PC-9 (cell line): Measurements from ENCODE around the gene PRRG2. TPM values are rescaled to one million over a fixed set of nuclear protein-coding genes. Genes with fewer than 3 reads are reported as not detected.

Experiments used
- BruUV-seq: library from RNA; stranded (reverse); fragments of 400-500 nt; replicated peaks from 2 replicates; lab custom pipeline; 2021; lab: Mats Ljungman, UMichigan
- CTCF ChIA-PET: fragments of 300-600 bp; sonication (Branson Sonifier 250); formaldehyde crosslinking; loops from one replicate; lab custom pipeline; 2022; ENCODE audit warnings: antibody characterized with exemption; lab: Charles Lee
- POLR2A ChIA-PET: fragments of 300-600 bp; sonication (Branson Sonifier 250); formaldehyde crosslinking; loops from one replicate; lab custom pipeline; 2022; ENCODE audit warnings: antibody characterized with exemption; ENCODE audit not compliant: unreplicated experiment; lab: Charles Lee
- DNase-seq, 2 experiments: peaks; one replicate each; pipeline versions ENCODE4 v3.0.0 to v3.0.0-alpha.2; 2015 to 2022; ENCODE audit warnings: mixed read lengths in 1 of 2
- H2AFZ ChIP-seq: fragments of 200-600 bp; sonication (generic); 2 replicates; pipeline ENCODE4 v1.8.1; 2017; ENCODE audit warnings: antibody characterized with exemption
- H3F3A ChIP-seq: fragments of 200-600 bp; sonication (generic); 2 replicates; pipeline ENCODE4 v1.8.1; 2017; ENCODE audit warnings: antibody characterized with exemption, mild to moderate bottlenecking, low read depth; ENCODE audit not compliant: insufficient read depth
- H3K27ac ChIP-seq: fragments of 200-600 bp; sonication (generic); 2 replicates; pipeline ENCODE4 v1.6.1; 2016; ENCODE audit warnings: mixed run types
- H3K27me3 ChIP-seq: fragments of 200-600 bp; sonication (generic); 2 replicates; pipeline ENCODE4 v1.6.1; 2016; ENCODE audit warnings: low read depth, mixed run types; ENCODE audit not compliant: insufficient read depth
- H3K36me3 ChIP-seq: fragments of 200-600 bp; sonication (generic); 2 replicates; pipeline ENCODE4 v1.6.1; 2016; ENCODE audit warnings: low read depth, mixed run types
- H3K4me1 ChIP-seq: fragments of 200-600 bp; sonication (generic); replicated peaks from 2 replicates; pipeline ENCODE4 v1.6.1; 2016; ENCODE audit warnings: mixed run types; ENCODE audit not compliant: insufficient read depth
- H3K4me2 ChIP-seq: fragments of 200-600 bp; sonication (generic); 2 replicates; pipeline ENCODE4 v1.6.1; 2017; ENCODE audit warnings: mixed run types
- H3K4me3 ChIP-seq: fragments of 200-600 bp; sonication (generic); 2 replicates; pipeline ENCODE4 v1.6.1; 2016; ENCODE audit warnings: mixed run types
- H3K79me2 ChIP-seq: fragments of 200-600 bp; sonication (generic); 2 replicates; pipeline ENCODE4 v1.6.1; 2017; ENCODE audit warnings: low read depth, mixed run types
- H3K9me2 ChIP-seq: fragments of 200-600 bp; sonication (generic); 2 replicates; pipeline ENCODE4 v1.8.1; 2017; ENCODE audit warnings: mild to moderate bottlenecking; ENCODE audit not compliant: insufficient read depth
- H3K9me3 ChIP-seq: fragments of 200-600 bp; sonication (generic); 2 replicates; pipeline ENCODE4 v1.8.1; 2016; ENCODE audit warnings: low read depth; ENCODE audit not compliant: insufficient read depth
- H4K20me1 ChIP-seq: fragments of 200-600 bp; sonication (generic); 2 replicates; pipeline ENCODE4 v1.8.1; 2017; ENCODE audit not compliant: insufficient read depth
- CTCF ChIP-seq: fragments of 200-600 bp; sonication (generic); conservative IDR thresholded peaks from 2 replicates; pipeline ENCODE4 v1.6.1; 2017; ENCODE audit warnings: mixed run types, antibody characterized with exemption, mild to moderate bottlenecking, moderate library complexity
- EZH2 ChIP-seq: fragments of 200-600 bp; sonication (generic); IDR thresholded peaks from 2 replicates; pipeline ENCODE4 v1.8.0; 2017; ENCODE audit warnings: antibody characterized with exemption, low read depth
- intact Hi-C: fragments of 100-400 bp; cut with micrococcal nuclease; formaldehyde crosslinking; loops from one replicate; pipeline ENCODE4 v1.10.0; 2022; ENCODE audit not compliant: unreplicated experiment
- total RNA-seq: library from RNA; stranded (reverse); gene quantifications from 2 replicates; pipeline ENCODE4 v1.2.3, GENCODE V29; 2021

PRRG2 gene
- total RNA-seq, 1 experiment from 2014 or later = 16.2 TPM

GRCh38 chr19:49588365-49589122 is 7.4 kb downstream of the PRRG2 start:
- Histone ChIP-seq H3K4me2 (no peak overlapping the region), H3K27me3 (no peaks in the 10 kb centered on the region), H3K9me3 (no peaks in the 10 kb centered on the region), H3K36me3 (no peaks in the 10 kb centered on the region), H3K4me3 (no peak overlapping the region), H3F3A (peaks cover 33% of the 10 kb centered on the region), H3K9me2 (no peaks in the 10 kb centered on the region), H3K79me2 (peaks cover 21% of the 10 kb centered on the region), H3K4me1 (peaks cover 4% of the 10 kb centered on the region; the same call in 1 of the 2 replicates), H3K27ac (no peak overlapping the region), H4K20me1 (peaks cover under 1% of the 10 kb centered on the region), H2AFZ (no peak overlapping the region)
- no peak for TF ChIP-seq CTCF
- TF ChIP-seq EZH2 = no peak
- BruUV-seq = no TSS peak
- peak in 1 of 2 experiments; percentile 25 for DNase-seq
- CTCF ChIA-PET = no interaction called here
- intact Hi-C loops = no loop called here
- POLR2A ChIA-PET = no interaction called here

- no peak for DNase-seq
- Histone ChIP-seq H3K36me3 (no peaks in the 10 kb centered on the region), H3K4me3 (no peak overlapping the region), H3K79me2 (peaks cover 31% of the 10 kb centered on the region), H3K4me1 (peaks cover 9% of the 10 kb centered on the region; the same call in 1 of the 2 replicates), H3K9me2 (no peaks in the 10 kb centered on the region), H3K4me2 (peak overlapping the region; percentile 41; the same call in 1 of the 2 replicates), H2AFZ (no peak overlapping the region), H3F3A (peaks cover 40% of the 10 kb centered on the region), H3K27ac (no peak overlapping the region), H3K9me3 (no peaks in the 10 kb centered on the region), H4K20me1 (peaks cover 10% of the 10 kb centered on the region), H3K27me3 (no peaks in the 10 kb centered on the region)
- intact Hi-C loops = no loop called here
- POLR2A ChIA-PET = interaction anchor here (0.5 to 1.5 kb wide), 3 partner anchors 51 to 280 kb away, joined by 4 to 14 read pairs (median 4); partner anchors contain the start of gene RRAS
- CTCF ChIA-PET = no interaction called here
- no peak for TF ChIP-seq CTCF
- no TSS peak for BruUV-seq
Measured at GRCh38 chr19:49589502-49589905, 8.4 kb downstream of the PRRG2 start.

- peak overlapping the region; percentile 89 for H3K4me3 ChIP-seq
Measured at GRCh38 chr19:49590071-49590970, 9.2 kb downstream of the PRRG2 start.

More at GRCh38 chr19:49590071-49590970, 9.2 kb downstream of the PRRG2 start:
- H3K4me1 ChIP-seq = peaks cover 9% of the 10 kb centered on the region; the same call in 1 of the 2 replicates
- peak; percentile 96 to 99 for DNase-seq
- TSS peak; percentile 95 for BruUV-seq
- H4K20me1 ChIP-seq = peaks cover 11% of the 10 kb centered on the region
- H3K4me2 ChIP-seq = peak overlapping the region; percentile 99
- peak overlapping the region; percentile 71 for H3K27ac ChIP-seq
- H3K9me3 ChIP-seq = no peaks in the 10 kb centered on the region
- no peak; the same call in 1 of the 2 replicates for TF ChIP-seq CTCF
- TF ChIP-seq EZH2 = no peak
- H2AFZ ChIP-seq = peak overlapping the region; percentile 85
- peaks cover 35% of the 10 kb centered on the region for H3K79me2 ChIP-seq
- ChIA-PET CTCF (interaction anchor here (0.6 kb wide), 1 partner anchor 80 kb away, joined by 3 read pairs; no protein-coding TSS in a partner anchor), POLR2A (interaction anchor here (0.5 to 1.5 kb wide), 6 partner anchors 32 to 461 kb away, joined by 3 to 14 read pairs (median 6); partner anchors contain the start of genes RRAS and SCAF1)
- H3K36me3 ChIP-seq = no peaks in the 10 kb centered on the region
- no peaks in the 10 kb centered on the region for H3K9me2 ChIP-seq
- intact Hi-C loops = loop anchor here (1.0 to 2.0 kb wide), 4 partner anchors 10 to 286 kb away; partner anchors contain the start of genes AKT1S1, NOSIP, RRAS and TBC1D17
- H3F3A ChIP-seq = peaks cover 38% of the 10 kb centered on the region
- H3K27me3 ChIP-seq = no peaks in the 10 kb centered on the region
